Skeletal muscle tissue (tissue), 4 donors: Measurements from ENCODE around the gene VPS13D. TPM values are rescaled to one million over a fixed set of nuclear protein-coding genes. Genes with fewer than 3 reads are reported as not detected.

Source experiments
- H3K27ac ChIP-seq: one replicate; pipeline ENCODE4 v1.7.0; 2013; ENCODE audit warnings: mild to moderate bottlenecking, low read depth, low read length, inconsistent platforms
- H3K27me3 ChIP-seq, 3 donors: one replicate each; pipeline ENCODE4 v1.7.0; 2013; ENCODE audit warnings: low read length in 3 of 3; ENCODE audit not compliant: control insufficient read depth in 3 of 3, insufficient read depth in 3 of 3
- H3K36me3 ChIP-seq, 3 donors: one replicate each; pipeline ENCODE4 v1.7.0; 2013; ENCODE audit warnings: low read length in 3 of 3; ENCODE audit not compliant: control insufficient read depth in 3 of 3, insufficient read depth in 3 of 3
- H3K4me1 ChIP-seq, 3 donors: one replicate each; pipeline ENCODE4 v1.7.0; 2013; ENCODE audit warnings: low read length in 3 of 3, mild to moderate bottlenecking in 3 of 3; ENCODE audit not compliant: control insufficient read depth in 3 of 3, insufficient read depth in 3 of 3
- H3K4me3 ChIP-seq, 3 donors: one replicate each; pipeline ENCODE4 v1.7.0; 2013; ENCODE audit warnings: low read length in 3 of 3
- H3K9ac ChIP-seq, 3 donors: one replicate each; pipeline ENCODE4 v1.7.0; 2013; ENCODE audit warnings: low read length in 3 of 3, mild to moderate bottlenecking in 3 of 3, moderate library complexity in 2 of 3, low read depth in 1 of 3
- H3K9me3 ChIP-seq, 3 donors: one replicate each; pipeline ENCODE4 v1.7.0; 2013; ENCODE audit warnings: low read length in 3 of 3; ENCODE audit not compliant: control insufficient read depth in 3 of 3
- total RNA-seq: library from RNA; depleted of rRNA; stranded (reverse); fragments of >200 nt; gene quantifications from one replicate; pipeline ENCODE4 v1.2.3, GENCODE V29; 2014
- donor health status: Osteomylitis.

The VPS13D gene
- total RNA-seq, 1 donor from 2014 or later, result 40.2 TPM

GRCh38 chr1:12296623-12297022, 66.8 kb downstream of the VPS13D start:
- Histone ChIP-seq H3K4me3 (no peak overlapping the region), H3K27me3 (no peaks in the 10 kb centered on the region), H3K9me3 (no peaks in the 10 kb centered on the region), H3K9ac (no peak overlapping the region), H3K4me1 (no peaks in the 10 kb centered on the region), H3K36me3 (peaks cover 25 to 59% (median 29%) of the 10 kb centered on the region in 3 donors), H3K27ac (no peak overlapping the region)

DNA sequence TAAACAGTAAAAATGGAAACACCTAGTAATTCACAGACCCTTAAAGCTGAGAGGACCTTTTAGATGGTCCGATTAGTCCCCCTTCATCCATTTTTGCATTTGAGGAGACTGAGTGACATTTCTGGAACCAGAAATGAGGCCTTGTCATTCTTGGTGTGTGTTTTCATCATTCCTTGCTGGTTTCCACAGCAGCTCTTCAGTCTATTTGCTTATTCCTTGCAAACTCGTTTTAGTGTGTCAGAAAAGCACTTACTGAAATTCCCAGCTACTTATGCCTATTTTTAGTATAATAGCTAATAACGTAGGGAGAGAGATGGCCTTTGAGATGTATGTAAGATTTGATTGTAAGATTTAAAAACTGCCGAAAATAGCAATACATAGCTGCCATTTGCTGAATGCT, 70.9 kb downstream of the VPS13D start:
- Histone ChIP-seq H3K4me1 (no peaks in the 10 kb centered on the region), H3K9ac (no peak overlapping the region), H3K4me3 (no peak overlapping the region), H3K27me3 (no peaks in the 10 kb centered on the region), H3K36me3 (peaks cover 29 to 56% (median 29%) of the 10 kb centered on the region in 3 donors), H3K27ac (no peak overlapping the region), H3K9me3 (no peaks in the 10 kb centered on the region)

DNA sequence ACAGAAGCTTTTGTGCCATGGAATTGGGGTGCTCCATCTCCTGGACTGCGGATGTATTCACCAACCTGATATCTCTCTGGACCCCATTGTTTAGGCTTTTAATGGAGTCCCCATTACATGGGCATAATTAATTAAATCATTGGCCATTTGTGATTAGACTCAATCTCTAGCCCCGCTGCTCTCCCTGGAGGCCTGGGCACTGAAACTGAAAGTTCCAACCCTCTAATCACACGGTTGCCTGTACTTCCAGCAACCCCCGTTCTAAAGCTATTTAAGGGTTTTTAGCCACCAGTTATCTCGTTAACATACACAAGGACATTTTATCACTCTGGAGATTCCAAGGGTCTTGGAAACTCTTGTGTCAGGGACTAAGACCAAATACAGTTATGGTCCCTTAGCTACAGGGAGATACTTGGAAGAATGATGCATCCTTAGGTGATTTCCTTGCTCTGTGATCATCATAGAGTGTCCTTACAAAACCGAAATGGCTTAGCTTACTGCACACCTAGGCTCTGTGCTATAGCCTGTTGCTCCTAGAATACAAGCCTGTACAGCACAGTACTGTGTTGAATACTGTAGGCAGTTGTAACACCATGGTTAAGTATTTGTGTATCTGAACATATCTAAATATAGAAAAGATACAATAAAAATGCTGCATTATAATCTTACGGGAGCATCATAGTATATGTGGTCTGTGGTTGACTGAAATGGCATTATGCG, 71.8 kb downstream of the VPS13D start:
- H3K27ac ChIP-seq, result no peak overlapping the region
- peaks cover 33 to 59% (median 35%) of the 10 kb centered on the region in 3 donors for H3K36me3 ChIP-seq
- no peak overlapping the region for H3K4me3 ChIP-seq
- H3K4me1 ChIP-seq, result no peaks in the 10 kb centered on the region
- H3K27me3 ChIP-seq, result no peaks in the 10 kb centered on the region
- no peaks in the 10 kb centered on the region for H3K9me3 ChIP-seq
- H3K9ac ChIP-seq, result no peak overlapping the region

DNA sequence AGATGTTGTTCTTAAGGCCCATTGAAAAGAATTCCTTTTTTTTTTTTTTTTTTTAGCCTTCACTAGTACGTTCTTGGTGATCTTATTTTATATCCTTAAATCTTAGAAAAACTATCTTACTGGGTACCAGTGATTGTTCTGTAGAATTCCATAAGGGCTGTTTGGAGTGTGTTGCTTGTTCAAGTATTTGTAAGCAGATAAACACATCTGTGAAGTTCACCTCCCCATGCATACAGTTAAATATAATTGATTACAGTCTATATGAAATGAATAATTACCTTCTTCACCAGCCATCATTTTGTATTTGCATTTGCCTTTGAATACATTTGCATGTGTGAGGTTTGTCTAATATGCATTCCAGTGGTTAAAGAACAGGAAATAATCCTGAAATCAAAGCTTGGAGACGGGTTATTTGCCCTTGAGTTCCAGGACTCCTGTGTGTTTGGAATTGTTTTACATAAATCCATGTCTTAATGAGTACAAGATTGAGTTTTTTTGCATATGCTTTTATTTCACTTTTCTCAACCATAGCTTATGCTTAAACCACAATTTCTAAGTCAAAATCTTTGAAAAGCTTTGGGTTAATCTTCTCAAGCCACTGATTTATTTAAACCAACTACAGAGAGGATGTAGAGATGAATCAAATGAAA, 73.1 kb downstream of the VPS13D start:
- H3K27me3 ChIP-seq, result no peaks in the 10 kb centered on the region
- H3K9me3 ChIP-seq, result no peaks in the 10 kb centered on the region
- H3K4me1 ChIP-seq, result no peaks in the 10 kb centered on the region
- peaks cover 37 to 65% (median 43%) of the 10 kb centered on the region in 3 donors for H3K36me3 ChIP-seq
- H3K9ac ChIP-seq, result no peak overlapping the region
- H3K27ac ChIP-seq, result no peak overlapping the region
- no peak overlapping the region for H3K4me3 ChIP-seq

GRCh38 chr1:12305377-12305776, 75.5 kb downstream of the VPS13D start:
- no peak overlapping the region for H3K4me3 ChIP-seq
- no peak overlapping the region for H3K9ac ChIP-seq
- H3K36me3 ChIP-seq, result peaks cover 40 to 65% (median 51%) of the 10 kb centered on the region in 3 donors

DNA sequence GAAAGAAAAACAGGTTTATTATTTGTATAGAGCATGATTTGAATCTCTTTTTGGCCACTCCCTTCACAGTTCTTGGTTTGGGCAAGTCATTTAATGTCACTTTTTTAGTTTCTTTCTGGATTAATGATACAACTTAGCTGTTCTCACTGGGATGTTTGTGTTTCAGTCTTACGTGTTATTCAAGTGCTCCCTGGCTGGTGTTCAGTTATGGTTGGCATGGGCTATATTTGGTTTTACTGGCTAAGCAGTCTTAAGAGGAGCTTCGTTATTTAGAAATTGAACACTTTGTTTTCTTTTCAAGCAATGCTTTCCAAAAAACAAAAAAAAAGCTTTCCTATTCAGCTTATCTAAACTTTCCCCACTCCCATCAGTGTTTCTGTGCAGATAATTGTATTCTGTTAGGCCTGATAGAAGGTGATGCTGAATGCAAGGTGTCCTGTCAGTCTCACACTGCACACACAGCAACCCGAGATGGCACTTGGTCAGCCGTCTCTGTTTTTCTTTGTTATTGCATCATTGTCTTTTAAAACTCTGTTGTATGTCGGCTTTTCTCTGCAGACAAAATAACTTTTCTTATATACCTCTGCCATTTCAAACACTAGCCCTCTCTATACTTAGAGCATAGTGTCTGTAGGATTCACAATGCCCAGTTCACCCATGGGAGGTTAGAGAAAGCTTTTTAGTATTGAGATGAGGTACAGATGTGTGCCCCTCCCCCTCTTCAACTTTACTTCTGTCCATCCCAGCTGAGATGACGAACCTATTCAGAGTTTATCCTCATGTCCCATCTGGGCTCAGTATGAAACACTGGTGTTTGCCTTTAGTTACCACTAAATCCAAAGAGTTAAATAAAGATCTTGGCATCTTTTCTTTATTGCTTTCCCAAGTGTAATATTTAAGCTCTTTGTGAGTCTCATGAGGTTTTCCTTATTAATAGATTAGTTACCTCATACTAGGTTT, 80.2 kb downstream of the VPS13D start:
- H3K36me3 ChIP-seq, result peaks cover 34 to 61% (median 60%) of the 10 kb centered on the region in 3 donors
- no peaks in the 10 kb centered on the region for H3K9me3 ChIP-seq
- H3K27me3 ChIP-seq, result no peaks in the 10 kb centered on the region
- peak overlapping the region; percentile 60 for H3K27ac ChIP-seq
- H3K4me1 ChIP-seq, result peaks cover 7 to 8% (median 7%) of the 10 kb centered on the region in 3 donors
- peak overlapping the region in 1 of 3 donors; percentile 33 for H3K4me3 ChIP-seq
- H3K9ac ChIP-seq, result peak overlapping the region; percentile 7 to 26 (median 19)

More at GRCh38 chr1:12305377-12305776, 75.5 kb downstream of the VPS13D start:
- H3K27ac ChIP-seq, result no peak overlapping the region
- H3K9me3 ChIP-seq, result no peaks in the 10 kb centered on the region
- peaks cover 5 to 6% (median 5%) of the 10 kb centered on the region in 3 donors for H3K4me1 ChIP-seq
- no peaks in the 10 kb centered on the region for H3K27me3 ChIP-seq

DNA sequence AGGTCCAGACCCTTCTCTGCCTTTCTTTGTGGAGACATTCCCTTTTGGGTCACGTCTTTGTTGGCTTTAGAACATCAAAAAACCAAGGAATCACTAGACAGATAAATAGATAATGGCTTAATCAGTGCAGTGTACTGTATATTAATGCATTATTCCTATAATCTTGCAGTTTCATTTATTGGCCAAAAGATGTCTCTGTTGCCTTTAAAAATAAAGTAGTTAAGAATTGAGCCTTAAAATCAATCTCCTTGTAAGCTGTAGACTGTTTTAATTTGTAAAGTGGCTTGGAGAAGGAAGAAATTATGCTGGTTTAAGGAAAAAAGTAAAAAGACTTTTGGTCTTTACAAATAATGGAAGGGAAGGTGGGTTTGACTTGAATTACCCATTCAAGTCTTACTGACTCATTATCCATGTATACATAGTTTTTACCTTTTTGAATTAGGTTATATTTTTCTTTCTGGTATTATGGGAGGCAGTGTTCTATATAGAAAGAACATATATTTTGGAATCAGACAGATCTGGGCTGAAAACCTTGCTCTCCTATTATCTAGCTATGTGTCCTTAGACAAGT, 84.6 kb downstream of the VPS13D start:
- no peaks in the 10 kb centered on the region for H3K27me3 ChIP-seq
- peaks cover 7 to 14% (median 7%) of the 10 kb centered on the region in 3 donors for H3K4me1 ChIP-seq
- H3K4me3 ChIP-seq, result no peak overlapping the region
- H3K36me3 ChIP-seq, result peaks cover 32 to 65% (median 57%) of the 10 kb centered on the region in 3 donors
- H3K9ac ChIP-seq, result peak overlapping the region in 1 of 3 donors; percentile 11
- no peak overlapping the region for H3K27ac ChIP-seq
- no peaks in the 10 kb centered on the region for H3K9me3 ChIP-seq

GRCh38 chr1:12315146-12315545, 85.3 kb downstream of the VPS13D start:
- Histone ChIP-seq H3K27ac (no peak overlapping the region), H3K36me3 (peaks cover 36 to 73% (median 64%) of the 10 kb centered on the region in 3 donors), H3K9me3 (no peaks in the 10 kb centered on the region)

GRCh38 chr1:12316331-12316730, 86.5 kb downstream of the VPS13D start:
- no peaks in the 10 kb centered on the region for H3K9me3 ChIP-seq
- H3K27me3 ChIP-seq, result no peaks in the 10 kb centered on the region
- peak overlapping the region; percentile 8 for H3K27ac ChIP-seq
- H3K4me1 ChIP-seq, result peaks cover 0 to 7% (median 0%) of the 10 kb centered on the region in 3 donors
- no peak overlapping the region for H3K4me3 ChIP-seq
- peaks cover 36 to 74% (median 72%) of the 10 kb centered on the region in 3 donors for H3K36me3 ChIP-seq
- H3K9ac ChIP-seq, result no peak overlapping the region

More at GRCh38 chr1:12315146-12315545, 85.3 kb downstream of the VPS13D start:
- Histone ChIP-seq H3K27me3 (no peaks in the 10 kb centered on the region), H3K4me1 (peaks cover 4 to 10% (median 4%) of the 10 kb centered on the region in 3 donors), H3K9ac (no peak overlapping the region), H3K4me3 (no peak overlapping the region)
